Renal cortex interstitium (tissue), 11 donors: ENCODE results near the gene SAMD1. TPM values are rescaled to one million over a fixed set of nuclear protein-coding genes. Genes with fewer than 3 reads are reported as not detected.

Source experiments
- DNase-seq, 11 donors: peaks; one replicate each; pipeline ENCODE4 v3.0.0-alpha.2; 2013; ENCODE audit warnings: low read depth in 9 of 11, low spot score in 4 of 11; ENCODE audit errors: extremely low read depth in 1 of 11
- polyA plus RNA-seq, 3 donors: library from polyadenylated mRNA; unstranded; fragments of 120-200 nt; gene quantifications; one replicate each; pipeline ENCODE4 v1.2.1, GENCODE V29; 2013; ENCODE audit not compliant: insufficient read length in 3 of 3

The SAMD1 gene
- polyA plus RNA-seq, 3 donors = 28.2 to 62.2 (median 45.2) TPM

DNA sequence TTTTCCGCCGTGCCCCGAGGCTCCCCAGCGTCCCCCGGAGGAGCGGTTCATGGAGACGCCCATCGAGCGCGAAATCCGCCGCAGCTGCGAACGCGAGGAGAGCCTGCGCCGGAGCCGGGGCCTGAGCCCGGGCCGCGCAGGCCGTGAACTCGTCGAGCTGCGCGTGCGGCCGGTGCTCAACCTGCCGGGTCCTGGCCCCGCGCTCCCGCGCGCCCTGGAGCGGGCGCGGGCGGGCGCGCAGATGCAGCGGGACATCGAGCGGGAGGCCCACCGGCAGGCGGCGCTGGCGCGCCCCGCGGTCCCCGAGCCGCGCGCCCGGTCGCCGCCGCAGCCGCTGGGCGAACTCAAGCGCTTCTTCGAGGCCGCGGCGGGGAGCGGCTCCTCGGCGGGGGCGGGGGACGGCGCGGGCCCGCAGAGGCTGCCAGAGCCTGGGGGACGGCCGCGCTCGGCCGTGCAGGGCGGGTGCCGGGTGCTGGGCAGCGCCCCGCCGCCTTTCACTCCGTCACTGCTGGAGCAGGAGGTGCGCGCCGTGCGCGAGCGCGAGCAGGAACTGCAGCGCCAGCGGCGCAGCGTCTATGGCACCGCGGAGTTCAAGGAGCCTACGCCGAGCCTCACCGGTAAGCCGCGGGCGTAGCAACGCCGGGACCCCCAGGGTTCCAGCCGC, 17.2 kb downstream of the SAMD1 start:
- peak in 3 of 11 donors; percentile 59 to 64 (median 63) for DNase-seq

GRCh38 chr19:14072535-14073260, 17.9 kb downstream of the SAMD1 start, which contains the start of gene MISP3:
MISP3 (plus strand) TSS chr19:14072786; CDS start chr19:14073310, 524 bp downstream.
- no peak for DNase-seq

- no peak for DNase-seq
Measured at GRCh38 chr19:14070268-14071050, 20.1 kb downstream of the SAMD1 start.

GRCh38 chr19:14066134-14066533, 24.4 kb downstream of the SAMD1 start:
- no peak for DNase-seq

- DNase-seq = no peak
Measured at GRCh38 chr19:14063105-14063504, 27.4 kb downstream of the SAMD1 start.

- no peak for DNase-seq
Measured at GRCh38 chr19:14062558-14062855, 28.0 kb downstream of the SAMD1 start.

- DNase-seq = peak in 5 of 11 donors; percentile 62 to 81 (median 65)
Measured at GRCh38 chr19:14061751-14062557, 28.6 kb downstream of the SAMD1 start, which contains the start of gene PALM3. PALM3 (minus strand) TSS chr19:14062076; CDS start chr19:14061980, 96 bp downstream.

- no peak for DNase-seq
Measured at GRCh38 chr19:14061081-14061749, 29.3 kb downstream of the SAMD1 start.

DNA sequence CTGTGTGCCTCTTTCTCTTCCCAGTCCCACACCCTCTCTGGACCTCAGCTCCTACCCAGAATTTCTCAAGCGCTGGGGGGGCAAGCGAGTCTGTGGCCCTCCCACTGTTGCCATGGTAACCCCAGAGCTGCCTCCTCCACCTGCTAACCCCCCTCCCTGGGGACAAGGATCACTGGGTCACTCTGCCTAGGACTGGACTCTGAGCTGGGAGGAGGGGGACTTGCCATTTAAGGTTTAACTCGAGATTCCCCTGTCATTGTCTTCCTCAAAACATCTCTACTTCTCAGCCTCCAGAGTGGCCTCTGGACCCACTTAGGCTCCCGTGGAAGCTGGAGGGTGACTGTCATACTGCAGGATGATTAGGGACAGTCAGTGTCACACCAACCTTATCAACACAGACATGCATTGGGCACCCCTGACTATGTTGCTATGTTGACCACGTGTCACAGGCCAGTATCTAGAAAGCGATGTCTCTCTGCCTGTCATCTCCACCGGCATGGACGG, 30.8 kb downstream of the SAMD1 start:
- no peak for DNase-seq

DNA sequence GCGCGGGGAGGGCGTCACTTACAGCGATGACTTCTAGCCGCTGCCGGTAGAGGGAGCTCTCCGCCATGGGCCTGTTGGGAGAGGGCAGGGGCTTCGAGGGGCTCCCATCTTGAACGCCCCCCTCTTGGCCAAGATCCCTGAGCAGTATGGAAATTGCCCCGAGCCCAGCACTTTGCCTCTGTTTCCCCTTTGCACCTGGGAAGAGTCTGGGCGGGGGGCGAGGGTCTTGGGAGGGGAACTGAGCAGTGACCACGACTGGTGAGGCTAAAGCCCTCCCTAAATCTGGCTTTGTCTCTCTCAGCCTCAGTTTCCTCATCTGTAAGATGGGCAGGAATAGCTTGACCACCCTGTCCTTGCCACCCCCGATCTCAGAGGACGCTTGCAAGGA, 31.5 kb downstream of the SAMD1 start:
- no peak for DNase-seq

DNA sequence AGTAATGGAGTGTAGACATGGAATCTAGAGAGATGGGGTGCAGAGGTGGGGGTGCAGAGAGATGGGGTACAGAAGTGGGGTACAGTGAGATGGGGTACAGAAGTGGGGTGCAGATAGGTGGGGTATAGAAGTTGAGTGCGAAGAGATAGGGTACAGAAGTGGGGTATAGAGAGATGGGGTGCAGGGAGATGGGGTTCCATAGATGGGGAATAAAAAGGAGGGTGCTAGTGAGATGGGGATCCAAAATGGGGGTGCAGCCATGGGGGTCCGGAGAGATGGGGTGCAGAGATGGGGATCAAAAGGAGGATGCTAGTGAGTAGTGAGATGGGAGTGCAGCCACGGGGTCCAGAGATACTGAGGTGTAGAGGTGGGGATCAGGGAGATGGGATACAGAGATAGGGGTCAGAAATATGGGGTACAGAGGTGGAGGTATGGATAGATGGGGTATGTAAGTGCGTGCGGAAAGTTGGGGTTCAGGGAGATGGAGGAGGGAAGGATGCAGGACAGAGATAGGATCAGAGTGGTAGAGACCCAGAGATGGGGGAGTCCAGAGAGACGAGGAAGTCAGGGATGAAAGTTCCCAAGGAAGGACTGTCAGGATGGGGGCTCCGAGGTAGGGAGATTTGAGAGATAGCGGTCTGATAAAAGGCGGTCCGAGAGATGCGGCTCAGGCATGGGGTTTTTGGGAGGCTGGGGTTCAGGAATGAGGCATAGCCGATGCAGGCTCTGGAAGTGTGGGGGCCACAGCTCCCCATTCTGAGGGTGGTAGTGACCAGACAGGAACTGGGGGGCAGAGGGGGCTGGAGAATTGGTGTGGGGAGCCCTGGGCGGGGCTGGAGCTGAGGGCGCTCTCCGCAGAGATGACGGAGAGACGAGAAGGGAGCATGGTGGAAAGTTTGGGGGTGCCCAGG, 32.1 kb downstream of the SAMD1 start:
- no peak for DNase-seq

- DNase-seq = no peak
Measured at GRCh38 chr19:14056741-14057356, 33.7 kb downstream of the SAMD1 start.

- no peak for DNase-seq
Measured at GRCh38 chr19:14056069-14056666, 34.4 kb downstream of the SAMD1 start.

- no peak for DNase-seq
Measured at GRCh38 chr19:14055396-14055795, 35.2 kb downstream of the SAMD1 start.

GRCh38 chr19:14054721-14055120, 35.8 kb downstream of the SAMD1 start:
- no peak for DNase-seq

- DNase-seq = no peak
Measured at GRCh38 chr19:14054099-14054498, 36.5 kb downstream of the SAMD1 start.

- DNase-seq = no peak
Measured at GRCh38 chr19:14053500-14053899, 37.1 kb downstream of the SAMD1 start.
